ENCODE results near the gene ERP44. TPM values are rescaled to one million over a fixed set of nuclear protein-coding genes. Genes with fewer than 3 reads are reported as not detected.

Gene ERP44
- polyA plus RNA-seq, 1 of the 3 experiments (the other 2 are of a cell fraction): 10.0 TPM

- 79% methylated on average over 1 of the region's 1 CpG for WGBS (ENCODE audit: low lambda C conversion rate)
- no peaks in the 10 kb centered on the region for H3K4me1 ChIP-seq (ENCODE audit: control insufficient read depth in 1 of 2, insufficient read depth in 2 of 2, low read depth in 1 of 2, low read length in 1 of 2)
- H3K27ac ChIP-seq (ENCODE audit: low read depth in 2 of 2, low read length in 1 of 2): no peak overlapping the region
- no peak overlapping the region for H3K4me2 ChIP-seq
- H3K9me3 ChIP-seq: peaks cover 10% of the 10 kb centered on the region
- no peaks in the 10 kb centered on the region for H3K27me3 ChIP-seq (ENCODE audit: insufficient read depth)
- CTCF ChIA-PET: interaction anchor here (0.7 to 2.4 kb wide), 12 partner anchors 13 to 849 kb away, joined by 3 to 10 read pairs (median 4); no protein-coding TSS in a partner anchor
- no peaks in the 10 kb centered on the region for H3K9me2 ChIP-seq
- no peak overlapping the region for H3K9ac ChIP-seq
- POLR2A ChIA-PET: no interaction called here
- H2AFZ ChIP-seq (ENCODE audit: low read depth): no peak overlapping the region
- H3K79me2 ChIP-seq (ENCODE audit: insufficient read depth): 0 out of 2 replicates have a peak, but pooled peaks cover 7% of the 10 kb centered on the region
- no peak overlapping the region; a peak in 1 of 4 replicates for H3K4me3 ChIP-seq (ENCODE audit: low read depth in 2 of 2, low read length in 1 of 2)
- TF ChIP-seq FOXM1 (IDR thresholded peaks at IDR 0.05; ENCODE audit: low read depth) (no peak), RCOR1 (IDR thresholded peaks at IDR 0.05; ENCODE audit: low read length) (no peak), RXRA (IDR thresholded peaks at IDR 0.05; ENCODE audit: borderline replicate concordance, low read depth) (no peak), PBX3 (IDR thresholded peaks at IDR 0.05) (no peak), FOSL2 (IDR thresholded peaks at IDR 0.05; ENCODE audit: borderline replicate concordance, low read depth) (no peak), FOXJ3 (CRISPR knock-in tag; IDR thresholded peaks at IDR 0.05) (no peak), MAX (IDR thresholded peaks at IDR 0.05; ENCODE audit: low read depth) (no peak), RAD21 (IDR thresholded peaks at IDR 0.05; ENCODE audit: low read length) (peak; percentile 76), IRF3 (IDR thresholded peaks at IDR 0.05; ENCODE audit: low read depth, low read length) (no peak), JUND (IDR thresholded peaks at IDR 0.05) (no peak), NRF1 (IDR thresholded peaks at IDR 0.05; ENCODE audit: low read depth, low read length) (no peak), YY1 (IDR thresholded peaks at IDR 0.05; ENCODE audit: low read depth) (no peak), CHD2 (IDR thresholded peaks at IDR 0.05; ENCODE audit: low read length, partially characterized antibody) (no peak), SMC3 (IDR thresholded peaks at IDR 0.05; ENCODE audit: low read depth, low read length) (peak; percentile 49), USF1 (IDR thresholded peaks at IDR 0.05; ENCODE audit: borderline replicate concordance, low read depth) (no peak), SIN3A (IDR thresholded peaks at IDR 0.05; ENCODE audit: borderline replicate concordance, low read depth, low read length) (no peak), EP300 (IDR thresholded peaks at IDR 0.05; ENCODE audit: borderline replicate concordance in 1 of 2, low read depth in 1 of 2, low read length in 1 of 2) (no peak), MXI1 (IDR thresholded peaks at IDR 0.05; ENCODE audit: low read depth, low read length) (no peak), CTCF (IDR thresholded peaks at IDR 0.05) (peak; percentile 68)
- no peaks in the 10 kb centered on the region for H4K20me1 ChIP-seq (ENCODE audit: insufficient read depth)
- no peaks in the 10 kb centered on the region for H3F3A ChIP-seq (replicated peaks; ENCODE audit: insufficient read depth)
- peaks cover 46 to 61% of the 10 kb centered on the region in 2 experiments for H3K36me3 ChIP-seq (replicated peaks in 1 of 2; ENCODE audit: control insufficient read depth in 1 of 2, insufficient read depth in 2 of 2, low read length in 1 of 2)
- peak; percentile 46 for DNase-seq
These were observed 87.6 kb downstream of the ERP44 start for GRCh38 chr9:100011062-100011681.

Data from SK-N-SH (cell line).